ENCODE measurements around the gene ADAMTSL1. TPM values are rescaled to one million over a fixed set of nuclear protein-coding genes. Genes with fewer than 3 reads are reported as not detected.

The ADAMTSL1 gene
- polyA plus RNA-seq, 1 donor from 2014 or later = 1.1 TPM

GRCh38 chr9:18849890-18850677, 376.1 kb downstream of the ADAMTSL1 start:
- Histone ChIP-seq H3K36me3 (ENCODE audit: insufficient read depth, low read length) (no peaks in the 10 kb centered on the region), H3K9ac (ENCODE audit: low read length) (no peak overlapping the region), H4K20me1 (ENCODE audit: insufficient read depth) (no peaks in the 10 kb centered on the region), H2AFZ (ENCODE audit: low read depth, low read length) (no peak overlapping the region), H3F3A (ENCODE audit: insufficient read depth, low read length, poor library complexity, severe bottlenecking) (no peaks in the 10 kb centered on the region), H3K9me3 (ENCODE audit: low read length) (no peaks in the 10 kb centered on the region), H3K4me3 (ENCODE audit: low read length) (no peak overlapping the region), H3K9me2 (ENCODE audit: insufficient read depth, low read length) (no peaks in the 10 kb centered on the region), H3K79me2 (replicated peaks; ENCODE audit: insufficient read depth, low read length) (no peaks in the 10 kb centered on the region), H3K4me2 (ENCODE audit: low read length) (no peak overlapping the region), H3K27me3 (ENCODE audit: insufficient read depth, low read depth, low read length) (no peaks in the 10 kb centered on the region), H3K27ac (ENCODE audit: low read length) (no peak overlapping the region)
- TF ChIP-seq REST (IDR thresholded peaks at IDR 0.05; ENCODE audit: borderline replicate concordance) (no peak), TAF1 (IDR thresholded peaks at IDR 0.05; ENCODE audit: low read depth) (no peak), EP300 (conservative IDR thresholded peaks at IDR 0.05; ENCODE audit: poor library complexity, severe bottlenecking) (no peak), CTCF (IDR thresholded peaks at IDR 0.05; ENCODE audit: poor library complexity, severe bottlenecking) (no peak), RAD21 (conservative IDR thresholded peaks at IDR 0.05) (no peak), POLR2AphosphoS5 (IDR thresholded peaks at IDR 0.05) (no peak), MXI1 (conservative IDR thresholded peaks at IDR 0.05; ENCODE audit: poor library complexity, severe bottlenecking) (no peak), SMC3 (conservative IDR thresholded peaks at IDR 0.05; ENCODE audit: poor library complexity) (no peak), EZH2 (IDR thresholded peaks at IDR 0.05; ENCODE audit: borderline replicate concordance, insufficient read depth, low read length, poor library complexity, severe bottlenecking) (no peak)

- Histone ChIP-seq H3K9ac (ENCODE audit: low read length) (no peak overlapping the region), H3K36me3 (ENCODE audit: insufficient read depth, low read length) (no peaks in the 10 kb centered on the region), H3K27me3 (ENCODE audit: insufficient read depth, low read depth, low read length) (no peaks in the 10 kb centered on the region), H3K9me2 (ENCODE audit: insufficient read depth, low read length) (no peaks in the 10 kb centered on the region), H2AFZ (ENCODE audit: low read depth, low read length) (no peak overlapping the region), H4K20me1 (ENCODE audit: insufficient read depth) (no peaks in the 10 kb centered on the region), H3K4me3 (ENCODE audit: low read length) (no peak overlapping the region), H3K9me3 (ENCODE audit: low read length) (no peaks in the 10 kb centered on the region), H3F3A (ENCODE audit: insufficient read depth, low read length, poor library complexity, severe bottlenecking) (no peaks in the 10 kb centered on the region), H3K79me2 (replicated peaks; ENCODE audit: insufficient read depth, low read length) (no peaks in the 10 kb centered on the region), H3K4me2 (ENCODE audit: low read length) (no peak overlapping the region), H3K27ac (ENCODE audit: low read length) (no peak overlapping the region)
- TF ChIP-seq MXI1 (conservative IDR thresholded peaks at IDR 0.05; ENCODE audit: poor library complexity, severe bottlenecking) (no peak), TAF1 (IDR thresholded peaks at IDR 0.05; ENCODE audit: low read depth) (no peak), EP300 (conservative IDR thresholded peaks at IDR 0.05; ENCODE audit: poor library complexity, severe bottlenecking) (no peak), POLR2AphosphoS5 (IDR thresholded peaks at IDR 0.05) (no peak), CTCF (IDR thresholded peaks at IDR 0.05; ENCODE audit: poor library complexity, severe bottlenecking) (no peak), EZH2 (IDR thresholded peaks at IDR 0.05; ENCODE audit: borderline replicate concordance, insufficient read depth, low read length, poor library complexity, severe bottlenecking) (no peak), SMC3 (conservative IDR thresholded peaks at IDR 0.05; ENCODE audit: poor library complexity) (no peak), REST (IDR thresholded peaks at IDR 0.05; ENCODE audit: borderline replicate concordance) (no peak), RAD21 (conservative IDR thresholded peaks at IDR 0.05) (no peak)
These were observed 377.3 kb downstream of the ADAMTSL1 start for GRCh38 chr9:18851069-18851795.

Data from neural cell (in vitro differentiated cells).